IPS DF 6.9 (cell line): ENCODE measurements around the gene AQR.

Experiments
- DNase-seq: peaks from one replicate; pipeline ENCODE4 v3.0.0-alpha.2; 2013; ENCODE audit warnings: low read depth, low spot score
- H3K27ac ChIP-seq: one replicate; pipeline ENCODE4 v1.5.1; 2013; ENCODE audit warnings: low read length, control low read depth
- H3K27me3 ChIP-seq: 2 replicates; pipeline ENCODE4 v1.6.1; 2013; ENCODE audit warnings: mild to moderate bottlenecking, low read length; ENCODE audit not compliant: control insufficient read depth, insufficient read depth
- H3K36me3 ChIP-seq: 2 replicates; pipeline ENCODE4 v1.6.1; 2013; ENCODE audit warnings: low read length; ENCODE audit not compliant: control insufficient read depth, insufficient read depth
- H3K4me1 ChIP-seq: 2 replicates; pipeline ENCODE4 v1.6.1; 2013; ENCODE audit warnings: low read length; ENCODE audit not compliant: control insufficient read depth, insufficient read depth
- H3K4me3 ChIP-seq: 2 replicates; pipeline ENCODE4 v1.5.1; 2013; ENCODE audit warnings: mild to moderate bottlenecking, low read length
- H3K9me3 ChIP-seq: 2 replicates; pipeline ENCODE4 v1.6.1; 2013; ENCODE audit warnings: low read length, inconsistent platforms; ENCODE audit not compliant: control insufficient read depth, insufficient read depth
- WGBS: extraction: QIAGEN DNeasy Blood & Tissue Kit; methylation state at CpG from one replicate; pipeline ENCODE4 v1.1.7; 2013; ENCODE audit warnings: mixed read lengths, missing lambda C conversion rate; ENCODE audit not compliant: insufficient read length, insufficient coverage; 5-methylcytosine and 5-hydroxymethylcytosine counted together

The AQR gene

DNA sequence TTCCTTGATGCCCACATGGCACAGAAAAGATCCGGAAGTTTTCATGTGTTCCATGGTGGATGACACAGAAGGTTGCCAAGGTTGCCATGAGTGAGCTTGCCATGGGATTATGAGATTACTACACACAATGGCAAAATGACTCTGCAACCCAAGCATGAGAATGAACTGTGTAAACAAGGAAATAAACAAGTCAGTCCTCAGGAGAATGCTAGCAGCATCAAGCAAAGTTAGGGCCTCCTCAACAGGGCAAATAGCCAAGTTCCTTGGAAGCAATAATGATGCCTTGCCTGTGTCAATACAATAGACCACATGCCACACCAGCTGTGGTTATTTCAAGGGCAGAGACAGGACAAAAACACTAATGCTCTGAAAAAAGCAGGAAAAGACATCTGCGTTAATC, 41.8 kb downstream of the AQR start:
- DNase-seq = no peak
- Histone ChIP-seq H3K4me1 (no peaks in the 10 kb centered on the region), H3K9me3 (no peaks in the 10 kb centered on the region), H3K27ac (no peak overlapping the region), H3K27me3 (no peaks in the 10 kb centered on the region), H3K36me3 (peaks cover 4% of the 10 kb centered on the region; the same call in 1 of the 2 replicates), H3K4me3 (no peak overlapping the region)
- no CpG with 5 or more reads among the region's 2 CpGs for WGBS

DNA sequence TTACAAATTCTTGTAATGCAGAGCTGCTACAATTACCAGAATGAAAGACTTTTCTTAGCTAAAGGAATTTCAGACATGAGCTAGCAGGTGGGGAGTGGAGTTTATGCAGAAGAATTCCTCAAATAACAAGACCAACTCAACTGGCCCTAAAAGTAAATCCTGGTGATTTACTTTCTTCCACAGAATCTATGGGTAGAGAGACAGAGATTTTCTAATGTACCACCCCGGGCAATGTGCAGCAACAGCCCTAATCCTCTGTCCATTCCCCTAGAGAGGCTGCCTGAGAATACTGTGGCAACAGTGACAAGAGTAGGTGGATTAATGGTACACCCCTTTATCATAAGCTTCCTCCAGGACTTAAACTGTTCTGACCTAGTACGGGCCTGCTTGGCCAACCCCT, 55.2 kb downstream of the AQR start:
- peaks cover 3% of the 10 kb centered on the region; the same call in 1 of the 2 replicates for H3K36me3 ChIP-seq
- no CpG with 5 or more reads among the region's 2 CpGs for WGBS
- no peaks in the 10 kb centered on the region for H3K4me1 ChIP-seq
- H3K27me3 ChIP-seq = no peaks in the 10 kb centered on the region
- H3K9me3 ChIP-seq = no peaks in the 10 kb centered on the region
- no peak for DNase-seq
- no peak overlapping the region for H3K4me3 ChIP-seq
- H3K27ac ChIP-seq = no peak overlapping the region

DNA sequence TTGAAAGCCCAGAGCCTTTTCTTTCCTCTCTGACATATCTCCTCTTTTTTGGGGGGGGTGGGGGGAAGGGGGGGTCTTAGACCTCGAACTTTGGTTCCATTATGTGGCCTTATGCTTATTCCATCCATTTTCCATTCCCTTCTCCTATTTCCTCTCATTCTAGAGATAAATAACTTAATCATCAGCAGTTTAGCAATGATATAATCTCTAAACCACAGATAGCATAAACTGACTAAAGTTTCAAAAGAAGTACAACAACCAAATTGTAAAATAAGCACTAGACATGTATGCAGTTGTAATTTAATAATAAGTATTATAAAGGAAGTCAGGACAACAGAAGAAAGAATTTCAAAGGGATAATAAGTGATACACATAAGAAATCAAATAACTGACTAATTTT, 64.5 kb downstream of the AQR start:
- no peak overlapping the region for H3K27ac ChIP-seq
- no peak overlapping the region for H3K4me3 ChIP-seq
- peaks cover 6% of the 10 kb centered on the region; the same call in 1 of the 2 replicates for H3K36me3 ChIP-seq
- DNase-seq = no peak
- no peaks in the 10 kb centered on the region for H3K4me1 ChIP-seq
- no peaks in the 10 kb centered on the region for H3K9me3 ChIP-seq
- no CpG with 5 or more reads among the region's 1 CpG for WGBS
- H3K27me3 ChIP-seq = no peaks in the 10 kb centered on the region

DNA sequence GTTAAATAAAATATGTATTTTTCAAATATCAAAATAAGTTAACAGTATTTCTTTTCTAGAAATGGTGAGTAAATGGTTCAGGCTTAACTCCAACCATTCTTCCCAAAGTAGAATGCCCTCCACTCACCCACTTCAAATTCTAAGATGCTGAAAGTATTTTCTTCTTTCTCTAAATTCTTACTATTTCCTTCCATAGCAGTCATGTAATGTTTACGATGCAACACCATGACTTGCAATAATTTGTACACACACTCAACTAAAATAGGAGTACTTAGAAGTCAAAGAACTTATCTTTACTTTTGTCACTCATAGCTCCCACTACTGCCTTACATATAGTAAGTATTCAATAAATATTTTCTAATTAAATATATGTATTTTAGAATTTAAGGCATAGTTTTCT, 65.0 kb downstream of the AQR start:
- no peak overlapping the region for H3K4me3 ChIP-seq
- WGBS = no CpG with 5 or more reads among the region's 1 CpG

DNA sequence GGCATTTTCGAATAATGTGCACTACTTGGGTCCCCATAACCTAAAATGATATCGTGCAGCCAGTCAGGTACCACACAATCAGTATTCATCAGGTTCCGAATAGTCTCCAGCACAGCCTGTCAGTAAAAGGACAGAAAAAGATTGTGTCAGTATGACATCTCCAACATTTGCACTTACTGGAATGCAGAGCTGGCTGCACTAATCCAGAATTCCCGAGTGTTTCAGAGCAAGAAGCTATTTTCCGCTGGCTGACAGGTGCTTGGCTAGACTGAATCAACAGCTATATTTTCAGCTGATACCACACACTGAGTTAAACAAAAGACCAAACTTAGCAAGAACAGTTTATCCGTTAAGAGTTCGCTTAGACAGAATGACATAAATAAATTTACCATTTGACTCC, 68.8 kb downstream of the AQR start:
- Histone ChIP-seq H3K9me3 (no peaks in the 10 kb centered on the region), H3K27me3 (no peaks in the 10 kb centered on the region), H3K36me3 (peaks cover 4% of the 10 kb centered on the region; the same call in 1 of the 2 replicates), H3K27ac (no peak overlapping the region), H3K4me3 (no peak overlapping the region), H3K4me1 (no peaks in the 10 kb centered on the region)
- no peak for DNase-seq
- no CpG with 5 or more reads among the region's 7 CpGs for WGBS

More for the DNA sequence above, 65.0 kb downstream of the AQR start:
- Histone ChIP-seq H3K36me3 (peaks cover 6% of the 10 kb centered on the region; the same call in 1 of the 2 replicates), H3K9me3 (no peaks in the 10 kb centered on the region), H3K4me1 (no peaks in the 10 kb centered on the region), H3K27me3 (no peaks in the 10 kb centered on the region), H3K27ac (no peak overlapping the region)
- no peak for DNase-seq

DNA sequence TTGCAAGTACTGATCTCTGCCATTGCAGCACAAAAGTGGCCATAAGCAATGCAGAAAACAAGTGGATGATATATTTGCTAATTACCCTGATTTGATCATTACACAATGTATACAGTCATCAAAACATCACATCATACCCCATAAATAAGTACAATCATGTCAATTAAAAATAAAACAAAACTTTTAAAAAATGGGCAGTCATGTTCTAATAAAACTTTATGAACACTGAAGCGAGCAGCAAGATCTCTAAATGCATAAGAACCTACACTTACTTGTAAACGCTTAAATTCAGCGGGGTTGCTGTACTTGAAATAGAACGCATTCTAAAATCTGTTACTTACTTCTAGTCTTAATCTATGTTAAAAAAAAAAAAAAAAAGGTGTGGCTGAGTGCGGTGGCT, 73.4 kb downstream of the AQR start:
- no peak for DNase-seq
- Histone ChIP-seq H3K4me3 (no peak overlapping the region), H3K27me3 (no peaks in the 10 kb centered on the region), H3K27ac (no peak overlapping the region), H3K9me3 (peaks cover 1% of the 10 kb centered on the region; the same call in 1 of the 2 replicates), H3K36me3 (peaks cover 12% of the 10 kb centered on the region; the same call in 1 of the 2 replicates), H3K4me1 (no peaks in the 10 kb centered on the region)
- WGBS = no CpG with 5 or more reads among the region's 5 CpGs

DNA sequence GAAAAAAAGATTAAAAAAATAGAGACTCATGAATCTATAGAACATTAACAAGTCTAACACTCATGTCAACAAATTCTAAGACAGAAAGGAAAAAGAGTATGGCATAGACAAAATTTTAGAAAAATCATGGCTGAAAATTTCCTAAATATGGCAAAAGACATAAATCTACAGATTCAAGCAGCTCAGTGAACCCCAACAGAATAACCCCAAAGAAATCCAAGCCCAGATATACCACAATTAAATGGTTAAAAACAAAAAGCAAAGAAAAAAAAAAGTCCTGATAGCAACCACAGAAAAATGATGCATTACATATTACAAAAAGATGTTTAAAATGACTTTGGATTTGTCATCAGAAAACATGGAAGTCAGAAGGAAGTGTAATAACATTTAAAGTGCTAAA, 75.6 kb downstream of the AQR start:
- no peaks in the 10 kb centered on the region for H3K27me3 ChIP-seq
- no peaks in the 10 kb centered on the region for H3K4me1 ChIP-seq
- peaks cover 8% of the 10 kb centered on the region; the same call in 1 of the 2 replicates for H3K36me3 ChIP-seq
- H3K4me3 ChIP-seq = no peak overlapping the region
- no peak overlapping the region for H3K27ac ChIP-seq
- DNase-seq = no peak
- peaks cover 1% of the 10 kb centered on the region; the same call in 1 of the 2 replicates for H3K9me3 ChIP-seq

DNA sequence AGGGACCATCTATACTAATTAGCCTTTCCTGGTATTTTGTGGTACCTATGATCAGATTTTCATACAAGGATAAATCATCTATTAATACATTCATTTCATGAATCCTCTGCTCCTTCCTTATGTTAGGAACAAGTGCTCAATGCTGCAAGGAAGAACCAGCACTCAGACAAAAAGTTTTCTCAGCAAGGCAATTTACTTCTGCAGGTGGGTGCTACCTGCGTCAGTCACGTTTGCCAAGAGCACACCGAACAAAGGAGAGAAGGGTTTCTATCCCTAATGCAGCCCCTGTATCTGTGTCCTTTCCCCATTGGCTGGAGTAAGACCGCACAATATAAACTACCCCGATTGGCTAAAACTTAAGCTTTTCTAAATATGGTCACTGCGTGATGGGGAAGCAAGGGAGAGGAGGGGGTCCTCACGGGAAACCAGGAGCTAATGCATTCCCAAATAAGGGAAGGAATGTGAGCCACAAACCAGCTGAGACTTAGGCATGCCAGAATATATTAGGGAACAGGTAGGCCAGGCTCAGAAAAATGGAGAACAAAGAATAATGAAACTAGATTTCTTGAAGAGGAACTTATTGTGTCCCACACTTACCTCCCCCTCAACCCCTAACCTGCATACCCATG, 76.5 kb downstream of the AQR start:
- Histone ChIP-seq H3K4me1 (no peaks in the 10 kb centered on the region), H3K4me3 (no peak overlapping the region), H3K27ac (no peak overlapping the region), H3K27me3 (no peaks in the 10 kb centered on the region), H3K36me3 (peaks cover 8% of the 10 kb centered on the region; the same call in 1 of the 2 replicates), H3K9me3 (peaks cover 1% of the 10 kb centered on the region; the same call in 1 of the 2 replicates)
- no CpG with 5 or more reads among the region's 7 CpGs for WGBS
- no peak for DNase-seq

DNA sequence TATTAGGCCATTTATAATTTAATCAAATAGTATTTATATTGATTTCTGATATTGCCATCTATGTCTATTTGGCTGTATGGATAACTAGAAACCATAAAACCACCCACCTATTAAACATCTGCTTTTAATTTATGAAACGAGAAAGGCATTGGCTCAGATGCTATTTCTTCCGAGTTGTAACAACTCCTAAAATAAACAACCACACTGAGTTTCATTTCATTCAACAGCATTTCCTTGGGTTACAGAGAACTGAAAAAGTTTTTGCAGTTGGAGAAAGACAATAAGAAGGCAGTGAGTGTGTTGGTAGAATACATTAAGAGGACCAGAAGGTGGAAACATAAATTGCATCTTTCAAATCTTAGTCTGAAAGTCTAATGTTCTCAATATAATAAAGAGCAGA, 79.1 kb downstream of the AQR start:
- peaks cover 8% of the 10 kb centered on the region; the same call in 1 of the 2 replicates for H3K36me3 ChIP-seq
- H3K4me1 ChIP-seq = no peaks in the 10 kb centered on the region
- no peak overlapping the region for H3K4me3 ChIP-seq
- WGBS = no CpG with 5 or more reads among the region's 2 CpGs
- no peaks in the 10 kb centered on the region for H3K27me3 ChIP-seq
- peaks cover 1% of the 10 kb centered on the region; the same call in 1 of the 2 replicates for H3K9me3 ChIP-seq
- H3K27ac ChIP-seq = no peak overlapping the region
- DNase-seq = no peak

DNA sequence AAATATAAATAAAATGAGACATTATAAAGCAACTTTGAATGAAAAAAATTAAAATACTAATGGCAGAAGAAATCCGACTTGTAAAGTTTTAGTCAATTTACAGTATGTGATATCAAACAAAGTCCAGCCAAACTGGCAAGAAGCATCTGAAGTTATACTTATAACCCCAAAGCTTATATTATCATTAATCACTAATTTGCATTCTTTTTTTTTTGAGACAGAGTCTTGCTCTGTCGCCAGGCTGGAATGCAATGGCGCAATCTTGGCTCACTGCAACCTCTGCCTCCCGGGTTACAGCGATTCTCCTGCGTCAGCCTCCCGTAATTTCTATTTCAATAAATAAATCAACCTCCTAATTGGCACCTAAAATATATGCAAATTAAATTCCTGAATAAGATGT, 80.1 kb downstream of the AQR start:
- DNase-seq = no peak
- 100% methylated on average over 1 of the region's 7 CpGs for WGBS
- peaks cover 1% of the 10 kb centered on the region; the same call in 1 of the 2 replicates for H3K9me3 ChIP-seq
- no peaks in the 10 kb centered on the region for H3K4me1 ChIP-seq
- H3K27me3 ChIP-seq = no peaks in the 10 kb centered on the region
- H3K27ac ChIP-seq = no peak overlapping the region
- no peak overlapping the region for H3K4me3 ChIP-seq
- peaks cover 8% of the 10 kb centered on the region; the same call in 1 of the 2 replicates for H3K36me3 ChIP-seq

DNA sequence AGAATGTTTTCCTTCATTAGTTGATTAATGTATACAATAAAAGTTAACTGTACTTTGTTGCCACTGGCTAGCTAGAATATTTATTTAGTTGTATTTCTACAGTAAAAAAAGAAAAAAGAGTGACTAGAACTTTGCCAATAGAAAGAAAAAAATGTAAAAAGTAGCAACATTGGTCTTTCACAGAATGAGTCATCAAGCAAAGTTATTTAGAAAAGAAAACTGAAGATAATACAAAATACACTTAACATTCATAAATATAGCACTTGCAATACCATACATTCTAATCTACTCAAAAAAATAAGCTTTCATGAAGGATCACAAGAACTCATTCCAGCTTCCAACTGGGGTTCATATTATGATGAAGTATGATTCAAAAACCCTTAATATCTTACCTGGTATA, 83.4 kb downstream of the AQR start:
- no peak overlapping the region for H3K27ac ChIP-seq
- H3K9me3 ChIP-seq = no peaks in the 10 kb centered on the region
- no peaks in the 10 kb centered on the region for H3K36me3 ChIP-seq
- no peaks in the 10 kb centered on the region for H3K27me3 ChIP-seq
- H3K4me1 ChIP-seq = no peaks in the 10 kb centered on the region
- DNase-seq = no peak
- no peak overlapping the region for H3K4me3 ChIP-seq
